ENCODE measurements around the gene DISP1. TPM values are rescaled to one million over a fixed set of nuclear protein-coding genes. Genes with fewer than 3 reads are reported as not detected.
A peak's percentile ranks its signal among the peaks of the same experiment; 100 is the strongest.

The DISP1 gene
- 10 to 100 TPM; 17.1 to 31.3 (median 23.5) TPM for total RNA-seq
- 1 to 10 TPM in 1 of 3 donors, under 1 TPM in 2; 0.46 to 3.8 (median 0.60) TPM for polyA plus RNA-seq

GRCh38 chr1:222814536-222815439, at the start of gene DISP1:
Gene DISP1, plus strand, starts transcription at chr1:222815039. Its CDS starts 127,785 bp downstream, at chr1:222942824.
- Histone ChIP-seq H3K27ac (peak within 1 kb of the TSS; percentile 89 to 99 (median 98)), H3K4me3 (peak within 1 kb of the TSS; percentile 72 to 92 (median 90)), H3K36me3 (no peaks in the 10 kb centered on the region), H3K4me1 (peaks cover 4 to 51% (median 34%) of the 10 kb centered on the region in 4 donors), H3K9me3 (no peaks in the 10 kb centered on the region), H3K27me3 (no peaks in the 10 kb centered on the region)
- TF ChIP-seq POLR2A (IDR thresholded peaks at IDR 0.05) = peak; percentile 65 to 84
- peak; percentile 80 to 91 (median 84) for TF ChIP-seq POLR2AphosphoS5 (IDR thresholded peaks at IDR 0.05)
- TF ChIP-seq, protein P1, sequence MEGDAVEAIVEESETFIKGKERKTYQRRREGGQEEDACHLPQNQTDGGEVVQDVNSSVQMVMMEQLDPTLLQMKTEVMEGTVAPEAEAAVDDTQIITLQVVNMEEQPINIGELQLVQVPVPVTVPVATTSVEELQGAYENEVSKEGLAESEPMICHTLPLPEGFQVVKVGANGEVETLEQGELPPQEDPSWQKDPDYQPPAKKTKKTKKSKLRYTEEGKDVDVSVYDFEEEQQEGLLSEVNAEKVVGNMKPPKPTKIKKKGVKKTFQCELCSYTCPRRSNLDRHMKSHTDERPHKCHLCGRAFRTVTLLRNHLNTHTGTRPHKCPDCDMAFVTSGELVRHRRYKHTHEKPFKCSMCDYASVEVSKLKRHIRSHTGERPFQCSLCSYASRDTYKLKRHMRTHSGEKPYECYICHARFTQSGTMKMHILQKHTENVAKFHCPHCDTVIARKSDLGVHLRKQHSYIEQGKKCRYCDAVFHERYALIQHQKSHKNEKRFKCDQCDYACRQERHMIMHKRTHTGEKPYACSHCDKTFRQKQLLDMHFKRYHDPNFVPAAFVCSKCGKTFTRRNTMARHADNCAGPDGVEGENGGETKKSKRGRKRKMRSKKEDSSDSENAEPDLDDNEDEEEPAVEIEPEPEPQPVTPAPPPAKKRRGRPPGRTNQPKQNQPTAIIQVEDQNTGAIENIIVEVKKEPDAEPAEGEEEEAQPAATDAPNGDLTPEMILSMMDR (IDR thresholded peaks at IDR 0.05) = peak in 1 of 4 experiments; percentile 23
- peak in 1 of 4 donors; percentile 16 for TF ChIP-seq EP300 (IDR thresholded peaks at IDR 0.05)
- 2% methylated on average over 67 of the region's 67 CpGs for WGBS, 2 donors
- intact Hi-C loops (cut with DNase I) = loop anchor here (5.0 to 10.0 kb wide), 4 partner anchors 57 to 268 kb away; no protein-coding TSS in a partner anchor
- peak; percentile 95 for DNase-seq

DNA sequence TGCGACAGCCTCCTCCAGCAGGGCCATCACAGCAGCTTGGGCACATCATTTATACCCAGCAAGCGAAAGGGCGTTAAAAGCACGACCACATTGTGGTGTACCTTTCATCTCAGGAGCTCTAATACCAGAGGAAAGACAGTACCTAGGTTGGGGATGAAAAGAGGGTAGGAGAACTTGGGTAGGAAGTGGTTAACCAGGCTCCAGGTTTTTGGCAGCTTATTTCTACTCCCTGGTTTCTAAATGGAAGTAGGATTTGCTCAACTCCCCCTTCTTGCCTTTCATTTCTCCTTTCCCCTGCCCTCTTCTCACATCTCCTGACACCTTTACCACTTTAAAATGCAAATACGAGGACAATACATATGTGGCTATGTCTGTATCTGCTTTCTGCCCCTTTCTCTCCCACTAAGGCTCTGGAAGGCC, 47.7 kb upstream of the DISP1 start:
- no peak overlapping the region for H3K4me3 ChIP-seq
- peak overlapping the region in 3 of 4 donors; percentile 46 to 75 (median 56) for H3K27ac ChIP-seq
- no peak for DNase-seq
- peaks cover 0 to 6% (median 2%) of the 10 kb centered on the region in 4 donors for H3K9me3 ChIP-seq
- H3K27me3 ChIP-seq = no peaks in the 10 kb centered on the region
- intact Hi-C loops (cut with DNase I) = no loop called here
- TF ChIP-seq POLR2AphosphoS5 (IDR thresholded peaks at IDR 0.05) (no peak), POLR2A (IDR thresholded peaks at IDR 0.05) (no peak), EP300 (IDR thresholded peaks at IDR 0.05) (no peak)
- TF ChIP-seq, protein P1 (IDR thresholded peaks at IDR 0.05) = no peak
- no peaks in the 10 kb centered on the region for H3K36me3 ChIP-seq
- H3K4me1 ChIP-seq = peaks cover 0 to 21% (median 0%) of the 10 kb centered on the region in 4 donors
- 63 to 77% methylated on average over 5 of the region's 5 CpGs for WGBS, 2 donors

GRCh38 chr1:222768592-222768991, 46.2 kb upstream of the DISP1 start:
- intact Hi-C loops (cut with DNase I) = loop anchor here (2.0 kb wide), 1 partner anchor 14 kb away; no protein-coding TSS in a partner anchor
- Histone ChIP-seq H3K4me3 (no peak overlapping the region), H3K27me3 (no peaks in the 10 kb centered on the region), H3K36me3 (no peaks in the 10 kb centered on the region), H3K27ac (peak overlapping the region in 3 of 4 donors; percentile 46 to 75 (median 56)), H3K4me1 (peaks cover 0 to 21% (median 0%) of the 10 kb centered on the region in 4 donors), H3K9me3 (peaks cover 0 to 6% (median 2%) of the 10 kb centered on the region in 4 donors)
- TF ChIP-seq POLR2A (IDR thresholded peaks at IDR 0.05) = no peak
- TF ChIP-seq POLR2AphosphoS5 (IDR thresholded peaks at IDR 0.05) = peak; percentile 61 to 73 (median 68)
- TF ChIP-seq, protein P1 (IDR thresholded peaks at IDR 0.05) = no peak
- TF ChIP-seq EP300 (IDR thresholded peaks at IDR 0.05) = peak in 3 of 4 donors; percentile 48 to 90 (median 54)
- no peak for DNase-seq

GRCh38 chr1:222769181-222769580, 45.7 kb upstream of the DISP1 start:
- H3K27ac ChIP-seq = peak overlapping the region in 3 of 4 donors; percentile 46 to 75 (median 56)
- no peaks in the 10 kb centered on the region for H3K36me3 ChIP-seq
- DNase-seq = no peak
- TF ChIP-seq, protein P1 (IDR thresholded peaks at IDR 0.05) = no peak
- TF ChIP-seq EP300 (IDR thresholded peaks at IDR 0.05) (no peak), POLR2AphosphoS5 (IDR thresholded peaks at IDR 0.05) (no peak), POLR2A (IDR thresholded peaks at IDR 0.05) (no peak)
- peaks cover 0 to 6% (median 2%) of the 10 kb centered on the region in 4 donors for H3K9me3 ChIP-seq
- no peaks in the 10 kb centered on the region for H3K27me3 ChIP-seq
- peaks cover 0 to 21% (median 0%) of the 10 kb centered on the region in 4 donors for H3K4me1 ChIP-seq
- WGBS, 2 donors = 44 to 84% methylated on average over 1 of the region's 1 CpG
- intact Hi-C loops (cut with DNase I) = loop anchor here (2.0 kb wide), 1 partner anchor 14 kb away; no protein-coding TSS in a partner anchor
- H3K4me3 ChIP-seq = no peak overlapping the region
